ENCODE data around the gene GNAO1.
"Not testable (repeated sequence)": the region's sequence is repeated elsewhere in the genome, so short reads cannot be mapped to it uniquely, and the experiment has no call there.

Gene GNAO1

DNA sequence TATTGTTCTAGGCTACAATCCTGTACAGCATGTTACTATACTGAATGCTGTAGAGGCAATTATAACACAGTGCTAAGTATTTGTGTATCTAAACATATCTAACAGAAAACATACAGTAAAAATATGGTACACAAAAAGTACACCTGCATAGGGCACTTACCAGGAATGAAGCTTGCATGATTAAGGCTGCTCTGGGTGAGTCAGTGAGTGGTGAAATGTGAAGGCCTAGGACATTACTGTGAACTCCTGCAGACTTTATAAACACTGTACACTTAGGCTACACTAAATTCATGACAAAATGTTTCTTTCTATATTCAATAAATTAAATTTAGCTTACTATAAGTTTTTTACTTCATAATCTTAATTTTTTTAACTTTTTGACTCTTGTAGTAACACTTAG lies 196.9 kb downstream of the GNAO1 start (continued):
- TF ChIP-seq, protein P1, sequence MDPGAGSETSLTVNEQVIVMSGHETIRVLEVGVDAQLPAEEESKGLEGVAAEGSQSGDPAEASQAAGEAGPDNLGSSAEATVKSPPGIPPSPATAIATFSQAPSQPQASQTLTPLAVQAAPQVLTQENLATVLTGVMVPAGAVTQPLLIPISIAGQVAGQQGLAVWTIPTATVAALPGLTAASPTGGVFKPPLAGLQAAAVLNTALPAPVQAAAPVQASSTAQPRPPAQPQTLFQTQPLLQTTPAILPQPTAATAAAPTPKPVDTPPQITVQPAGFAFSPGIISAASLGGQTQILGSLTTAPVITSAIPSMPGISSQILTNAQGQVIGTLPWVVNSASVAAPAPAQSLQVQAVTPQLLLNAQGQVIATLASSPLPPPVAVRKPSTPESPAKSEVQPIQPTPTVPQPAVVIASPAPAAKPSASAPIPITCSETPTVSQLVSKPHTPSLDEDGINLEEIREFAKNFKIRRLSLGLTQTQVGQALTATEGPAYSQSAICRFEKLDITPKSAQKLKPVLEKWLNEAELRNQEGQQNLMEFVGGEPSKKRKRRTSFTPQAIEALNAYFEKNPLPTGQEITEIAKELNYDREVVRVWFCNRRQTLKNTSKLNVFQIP (CRISPR knock-in tag; IDR thresholded peaks at IDR 0.05; ENCODE audit: borderline replicate concordance, low read depth): no peak
- no peak for TF ChIP-seq GLIS3 (CRISPR knock-in tag; IDR thresholded peaks at IDR 0.05)

DNA sequence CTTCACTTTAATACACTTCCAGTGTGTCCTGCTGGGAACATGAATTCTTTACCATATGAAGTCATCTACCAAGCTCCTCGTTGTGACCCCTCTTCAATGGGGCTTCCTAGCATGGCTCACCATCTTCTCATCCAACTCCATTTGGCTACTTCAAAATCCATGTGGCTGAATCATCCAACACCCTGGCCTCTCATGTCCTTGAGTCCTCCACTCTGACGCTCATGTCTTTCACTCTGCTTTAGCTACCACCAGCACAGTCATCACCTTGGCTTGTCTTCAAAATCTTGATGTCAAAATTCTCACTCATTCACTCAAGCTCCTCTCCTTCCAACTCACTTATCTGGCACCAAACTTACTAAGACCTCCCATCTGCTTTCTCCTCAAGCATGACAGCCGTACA lies 198.3 kb downstream of the GNAO1 start:
- ATAC-seq: peak; percentile 66; the same call in 2 of the 3 replicates
- TF ChIP-seq, protein P2, sequence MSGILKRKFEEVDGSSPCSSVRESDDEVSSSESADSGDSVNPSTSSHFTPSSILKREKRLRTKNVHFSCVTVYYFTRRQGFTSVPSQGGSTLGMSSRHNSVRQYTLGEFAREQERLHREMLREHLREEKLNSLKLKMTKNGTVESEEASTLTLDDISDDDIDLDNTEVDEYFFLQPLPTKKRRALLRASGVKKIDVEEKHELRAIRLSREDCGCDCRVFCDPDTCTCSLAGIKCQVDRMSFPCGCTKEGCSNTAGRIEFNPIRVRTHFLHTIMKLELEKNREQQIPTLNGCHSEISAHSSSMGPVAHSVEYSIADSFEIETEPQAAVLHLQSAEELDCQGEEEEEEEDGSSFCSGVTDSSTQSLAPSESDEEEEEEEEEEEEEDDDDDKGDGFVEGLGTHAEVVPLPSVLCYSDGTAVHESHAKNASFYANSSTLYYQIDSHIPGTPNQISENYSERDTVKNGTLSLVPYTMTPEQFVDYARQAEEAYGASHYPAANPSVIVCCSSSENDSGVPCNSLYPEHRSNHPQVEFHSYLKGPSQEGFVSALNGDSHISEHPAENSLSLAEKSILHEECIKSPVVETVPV (CRISPR knock-in tag; IDR thresholded peaks at IDR 0.05): no peak
- TF ChIP-seq, protein P3, sequence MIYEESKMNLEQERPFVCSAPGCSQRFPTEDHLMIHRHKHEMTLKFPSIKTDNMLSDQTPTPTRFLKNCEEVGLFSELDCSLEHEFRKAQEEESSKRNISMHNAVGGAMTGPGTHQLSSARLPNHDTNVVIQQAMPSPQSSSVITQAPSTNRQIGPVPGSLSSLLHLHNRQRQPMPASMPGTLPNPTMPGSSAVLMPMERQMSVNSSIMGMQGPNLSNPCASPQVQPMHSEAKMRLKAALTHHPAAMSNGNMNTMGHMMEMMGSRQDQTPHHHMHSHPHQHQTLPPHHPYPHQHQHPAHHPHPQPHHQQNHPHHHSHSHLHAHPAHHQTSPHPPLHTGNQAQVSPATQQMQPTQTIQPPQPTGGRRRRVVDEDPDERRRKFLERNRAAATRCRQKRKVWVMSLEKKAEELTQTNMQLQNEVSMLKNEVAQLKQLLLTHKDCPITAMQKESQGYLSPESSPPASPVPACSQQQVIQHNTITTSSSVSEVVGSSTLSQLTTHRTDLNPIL (CRISPR knock-in tag; IDR thresholded peaks at IDR 0.05; ENCODE audit: low read depth): no peak
- TF ChIP-seq, protein P1 (CRISPR knock-in tag; IDR thresholded peaks at IDR 0.05; ENCODE audit: borderline replicate concordance, low read depth): no peak
- no peak for TF ChIP-seq ZNF8 (CRISPR knock-in tag; IDR thresholded peaks at IDR 0.05)
- TF ChIP-seq TCF4 (CRISPR knock-in tag; IDR thresholded peaks at IDR 0.05; ENCODE audit: borderline replicate concordance): no peak
- TF ChIP-seq RARB (CRISPR knock-in tag; IDR thresholded peaks at IDR 0.05): no peak
- TF ChIP-seq PPARA (CRISPR knock-in tag; IDR thresholded peaks at IDR 0.05; ENCODE audit: borderline replicate concordance): no peak
- TF ChIP-seq ESRRG (CRISPR knock-in tag; IDR thresholded peaks at IDR 0.05): no peak

DNA sequence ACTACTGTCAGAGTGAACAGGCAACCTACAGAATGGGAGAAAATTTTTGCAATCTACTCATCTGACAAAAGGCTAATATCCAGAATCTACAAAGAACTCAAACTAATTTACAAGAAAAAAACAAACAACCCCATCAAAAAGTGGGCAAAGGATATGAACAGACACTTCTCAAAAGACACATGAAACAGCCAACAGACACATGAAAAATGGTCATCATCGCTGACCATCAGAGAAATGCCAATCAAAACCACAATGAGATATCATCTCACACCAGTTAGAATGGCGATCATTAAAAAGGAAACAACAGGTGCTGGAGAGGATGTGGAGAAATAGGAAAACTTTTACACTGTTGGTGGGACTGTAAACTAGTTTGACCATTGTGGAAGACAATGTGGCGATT lies 205.4 kb downstream of the GNAO1 start:
- ATAC-seq: not testable (repeated sequence)

DNA sequence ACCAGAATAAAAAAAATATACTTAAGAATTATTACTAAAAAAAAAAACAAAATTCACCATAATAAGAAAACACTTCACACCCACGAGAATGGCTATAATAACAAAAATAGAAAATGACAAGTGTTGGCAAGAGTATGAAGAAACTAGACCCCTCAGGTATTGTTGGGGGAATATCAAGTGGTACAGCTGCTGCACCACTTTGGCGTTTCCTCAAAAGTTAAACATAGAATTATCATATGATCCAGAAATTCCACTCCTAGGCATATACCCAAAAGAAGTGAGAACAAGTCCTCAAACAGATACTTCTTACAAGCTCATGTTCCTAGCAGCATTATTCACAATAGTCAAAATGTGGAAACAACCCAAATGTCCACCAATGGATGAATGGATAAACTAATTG lies 207.8 kb downstream of the GNAO1 start:
- no peak for ATAC-seq
- TF ChIP-seq OSR1 (CRISPR knock-in tag; IDR thresholded peaks at IDR 0.05): no peak
- no peak for TF ChIP-seq TOX (CRISPR knock-in tag; IDR thresholded peaks at IDR 0.05; ENCODE audit: borderline replicate concordance)
- TF ChIP-seq ZFP30 (CRISPR knock-in tag; IDR thresholded peaks at IDR 0.05): no peak
- no peak for TF ChIP-seq TCF4 (CRISPR knock-in tag; IDR thresholded peaks at IDR 0.05; ENCODE audit: borderline replicate concordance)
- no peak for TF ChIP-seq ZNF565 (CRISPR knock-in tag; conservative IDR thresholded peaks at IDR 0.05; ENCODE audit: low read depth)
- TF ChIP-seq BACH2 (CRISPR knock-in tag; IDR thresholded peaks at IDR 0.05; ENCODE audit: borderline replicate concordance): no peak
- no peak for TF ChIP-seq ZC3H10 (CRISPR knock-in tag; IDR thresholded peaks at IDR 0.05)
- TF ChIP-seq ISL1 (CRISPR knock-in tag; IDR thresholded peaks at IDR 0.05): no peak
- TF ChIP-seq, protein P4, sequence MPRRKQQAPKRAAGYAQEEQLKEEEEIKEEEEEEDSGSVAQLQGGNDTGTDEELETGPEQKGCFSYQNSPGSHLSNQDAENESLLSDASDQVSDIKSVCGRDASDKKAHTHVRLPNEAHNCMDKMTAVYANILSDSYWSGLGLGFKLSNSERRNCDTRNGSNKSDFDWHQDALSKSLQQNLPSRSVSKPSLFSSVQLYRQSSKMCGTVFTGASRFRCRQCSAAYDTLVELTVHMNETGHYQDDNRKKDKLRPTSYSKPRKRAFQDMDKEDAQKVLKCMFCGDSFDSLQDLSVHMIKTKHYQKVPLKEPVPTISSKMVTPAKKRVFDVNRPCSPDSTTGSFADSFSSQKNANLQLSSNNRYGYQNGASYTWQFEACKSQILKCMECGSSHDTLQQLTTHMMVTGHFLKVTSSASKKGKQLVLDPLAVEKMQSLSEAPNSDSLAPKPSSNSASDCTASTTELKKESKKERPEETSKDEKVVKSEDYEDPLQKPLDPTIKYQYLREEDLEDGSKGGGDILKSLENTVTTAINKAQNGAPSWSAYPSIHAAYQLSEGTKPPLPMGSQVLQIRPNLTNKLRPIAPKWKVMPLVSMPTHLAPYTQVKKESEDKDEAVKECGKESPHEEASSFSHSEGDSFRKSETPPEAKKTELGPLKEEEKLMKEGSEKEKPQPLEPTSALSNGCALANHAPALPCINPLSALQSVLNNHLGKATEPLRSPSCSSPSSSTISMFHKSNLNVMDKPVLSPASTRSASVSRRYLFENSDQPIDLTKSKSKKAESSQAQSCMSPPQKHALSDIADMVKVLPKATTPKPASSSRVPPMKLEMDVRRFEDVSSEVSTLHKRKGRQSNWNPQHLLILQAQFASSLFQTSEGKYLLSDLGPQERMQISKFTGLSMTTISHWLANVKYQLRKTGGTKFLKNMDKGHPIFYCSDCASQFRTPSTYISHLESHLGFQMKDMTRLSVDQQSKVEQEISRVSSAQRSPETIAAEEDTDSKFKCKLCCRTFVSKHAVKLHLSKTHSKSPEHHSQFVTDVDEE (CRISPR knock-in tag; IDR thresholded peaks at IDR 0.05): no peak
- no peak for TF ChIP-seq SNAI2 (CRISPR knock-in tag; IDR thresholded peaks at IDR 0.05)
- TF ChIP-seq PPARA (CRISPR knock-in tag; IDR thresholded peaks at IDR 0.05; ENCODE audit: borderline replicate concordance): no peak
- TF ChIP-seq, protein P2 (CRISPR knock-in tag; IDR thresholded peaks at IDR 0.05): no peak
- no peak for TF ChIP-seq RARB (CRISPR knock-in tag; IDR thresholded peaks at IDR 0.05)
- no peak for TF ChIP-seq CSDC2 (CRISPR knock-in tag; IDR thresholded peaks at IDR 0.05)
- TF ChIP-seq, protein P1 (CRISPR knock-in tag; IDR thresholded peaks at IDR 0.05; ENCODE audit: borderline replicate concordance, low read depth): no peak
- TF ChIP-seq ARNTL (CRISPR knock-in tag; IDR thresholded peaks at IDR 0.05; ENCODE audit: borderline replicate concordance, low read depth): no peak
